ENCODE measurements around the gene ENTHD1. TPM values are rescaled to one million over a fixed set of nuclear protein-coding genes. Genes with fewer than 3 reads are reported as not detected.
"Not testable (repeated sequence)": the region's sequence is repeated elsewhere in the genome, so short reads cannot be mapped to it uniquely, and the experiment has no call there.

The ENTHD1 gene
- total RNA-seq, 1 donor from 2014 or later = not detected

DNA sequence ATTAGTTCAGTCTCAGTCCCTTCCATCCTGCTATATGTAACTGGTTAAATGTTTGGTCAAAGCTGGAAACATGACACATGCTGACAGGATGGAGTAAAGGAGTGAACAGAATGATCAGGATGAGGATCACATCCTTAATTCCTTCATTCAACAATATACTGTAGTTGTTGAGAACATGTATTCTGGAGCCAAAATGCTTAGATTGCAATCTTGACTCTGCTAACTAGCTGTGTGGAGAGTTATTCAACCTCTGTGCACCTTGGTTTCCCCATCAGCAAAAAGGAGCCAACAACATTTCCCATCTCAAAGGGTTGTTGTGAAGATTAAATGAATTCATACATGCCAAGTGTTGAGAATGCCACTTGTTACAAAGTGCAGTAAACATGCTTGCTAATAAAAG is 12.8 kb downstream of the ENTHD1 start:
- H3K4me3 Mint-ChIP-seq (ENCODE audit: unreplicated experiment) = no peak overlapping the region
- H3K27ac Mint-ChIP-seq (ENCODE audit: unreplicated experiment) = no peak overlapping the region
- H3K4me1 Mint-ChIP-seq (ENCODE audit: low read depth, unreplicated experiment) = no peaks in the 10 kb centered on the region
- no peak for TF ChIP-seq CTCF (IDR thresholded peaks at IDR 0.05; ENCODE audit: partially characterized antibody, unreplicated experiment)
- no peaks in the 10 kb centered on the region for H3K9me3 Mint-ChIP-seq (ENCODE audit: unreplicated experiment)
- H3K36me3 Mint-ChIP-seq (ENCODE audit: unreplicated experiment) = peaks cover 5% of the 10 kb centered on the region
- DNase-seq = no peak
- H3K27me3 Mint-ChIP-seq (ENCODE audit: unreplicated experiment) = no peaks in the 10 kb centered on the region

GRCh38 chr22:39877079-39877845 is 16.3 kb downstream of the ENTHD1 start:
- H3K9me3 Mint-ChIP-seq (ENCODE audit: unreplicated experiment) = no peaks in the 10 kb centered on the region
- no peaks in the 10 kb centered on the region for H3K27me3 Mint-ChIP-seq (ENCODE audit: unreplicated experiment)
- TF ChIP-seq CTCF (IDR thresholded peaks at IDR 0.05; ENCODE audit: partially characterized antibody, unreplicated experiment) = no peak
- no peak for DNase-seq
- H3K36me3 Mint-ChIP-seq (ENCODE audit: unreplicated experiment) = no peaks in the 10 kb centered on the region
- H3K4me3 Mint-ChIP-seq (ENCODE audit: unreplicated experiment) = no peak overlapping the region
- H3K4me1 Mint-ChIP-seq (ENCODE audit: low read depth, unreplicated experiment) = no peaks in the 10 kb centered on the region
- no peak overlapping the region for H3K27ac Mint-ChIP-seq (ENCODE audit: unreplicated experiment)

DNA sequence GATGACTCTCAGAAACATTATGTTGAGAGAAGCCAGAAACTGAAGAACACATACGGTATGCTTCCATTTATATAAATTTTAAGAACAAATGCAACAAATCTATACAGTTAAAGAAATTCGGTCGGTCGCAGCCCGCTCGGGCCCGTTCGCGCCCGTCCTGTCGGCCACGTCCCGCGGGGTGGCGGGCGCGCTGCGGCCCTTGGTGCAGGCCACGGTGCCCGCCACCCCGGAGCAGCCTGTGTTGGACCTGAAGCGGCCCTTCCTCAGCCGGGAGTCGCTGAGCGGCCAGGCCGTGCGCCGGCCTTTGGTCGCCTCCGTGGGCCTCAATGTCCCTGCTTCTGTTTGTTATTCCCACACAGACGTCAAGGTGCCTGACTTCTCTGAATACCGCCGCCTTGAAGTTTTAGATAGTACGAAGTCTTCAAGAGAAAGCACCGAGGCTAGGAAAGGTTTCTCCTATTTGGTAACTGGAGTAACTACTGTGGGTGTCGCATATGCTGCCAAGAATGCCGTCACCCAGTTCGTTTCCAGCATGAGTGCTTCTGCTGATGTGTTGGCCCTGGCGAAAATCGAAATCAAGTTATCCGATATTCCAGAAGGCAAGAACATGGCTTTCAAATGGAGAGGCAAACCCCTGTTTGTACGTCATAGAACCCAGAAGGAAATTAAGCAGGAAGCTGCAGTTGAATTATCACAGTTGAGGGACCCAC is 18.2 kb downstream of the ENTHD1 start:
- not testable (repeated sequence) for DNase-seq; H3K27me3 Mint-ChIP-seq (ENCODE audit: unreplicated experiment); H3K9me3 Mint-ChIP-seq (ENCODE audit: unreplicated experiment); H3K4me3 Mint-ChIP-seq (ENCODE audit: unreplicated experiment); H3K4me1 Mint-ChIP-seq (ENCODE audit: low read depth, unreplicated experiment); H3K27ac Mint-ChIP-seq (ENCODE audit: unreplicated experiment); H3K36me3 Mint-ChIP-seq (ENCODE audit: unreplicated experiment)

- peaks cover 1% of the 10 kb centered on the region for H3K9me3 Mint-ChIP-seq (ENCODE audit: unreplicated experiment)
- no peak for TF ChIP-seq CTCF (IDR thresholded peaks at IDR 0.05; ENCODE audit: partially characterized antibody, unreplicated experiment)
- H3K27ac Mint-ChIP-seq (ENCODE audit: unreplicated experiment) = no peak overlapping the region
- no peaks in the 10 kb centered on the region for H3K36me3 Mint-ChIP-seq (ENCODE audit: unreplicated experiment)
- H3K27me3 Mint-ChIP-seq (ENCODE audit: unreplicated experiment) = no peaks in the 10 kb centered on the region
- DNase-seq = no peak
- H3K4me3 Mint-ChIP-seq (ENCODE audit: unreplicated experiment) = no peak overlapping the region
- no peaks in the 10 kb centered on the region for H3K4me1 Mint-ChIP-seq (ENCODE audit: low read depth, unreplicated experiment)
These were observed 19.6 kb downstream of the ENTHD1 start for GRCh38 chr22:39873965-39874364.

- no peak for TF ChIP-seq CTCF (IDR thresholded peaks at IDR 0.05; ENCODE audit: partially characterized antibody, unreplicated experiment)
- Mint-ChIP-seq H3K4me3 (ENCODE audit: unreplicated experiment) (no peak overlapping the region), H3K36me3 (ENCODE audit: unreplicated experiment) (no peaks in the 10 kb centered on the region), H3K9me3 (ENCODE audit: unreplicated experiment) (peaks cover 1% of the 10 kb centered on the region), H3K4me1 (ENCODE audit: low read depth, unreplicated experiment) (no peaks in the 10 kb centered on the region), H3K27me3 (ENCODE audit: unreplicated experiment) (no peaks in the 10 kb centered on the region), H3K27ac (ENCODE audit: unreplicated experiment) (no peak overlapping the region)
- DNase-seq = no peak
These were observed 21.0 kb downstream of the ENTHD1 start for GRCh38 chr22:39872548-39872947.

All from glutamatergic neuron (in vitro differentiated cells).